Measurements from ENCODE around the gene EXOC3.

EXOC3 gene

DNA sequence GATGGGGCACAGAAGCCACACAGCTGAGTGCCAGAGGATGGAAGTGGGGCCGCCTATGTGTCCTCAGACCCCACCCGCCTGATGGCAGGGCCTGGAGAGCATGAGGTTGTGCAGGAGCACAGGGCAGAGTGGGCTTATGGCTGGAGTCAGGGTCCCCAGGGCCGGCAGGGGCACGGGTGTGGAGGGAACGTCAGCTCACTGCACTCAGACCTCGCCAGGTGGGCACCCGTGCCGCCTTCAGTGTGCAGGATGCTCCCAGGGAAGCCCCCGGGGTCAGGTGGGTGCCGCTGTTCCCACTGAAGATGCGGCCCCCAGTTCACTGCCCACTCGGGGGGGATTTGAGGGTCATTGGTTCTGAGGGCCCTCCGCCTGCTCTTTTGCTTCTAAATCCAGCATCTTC lies 34.9 kb downstream of the EXOC3 start:
- Histone ChIP-seq H3K27me3 (peaks cover 0 to 76% of the 10 kb centered on the region in 2 donors), H3K4me3 (no peak overlapping the region), H3K27ac (no peak overlapping the region), H3K4me1 (peaks cover 0 to 24% (median 14%) of the 10 kb centered on the region in 4 donors), H3K36me3 (no peaks in the 10 kb centered on the region), H3K9me3 (no peaks in the 10 kb centered on the region)
- no peak for DNase-seq
- intact Hi-C loops (cut with DNase I; ENCODE audit: low total_unique reads) = no loop called here
- TF ChIP-seq, protein P1, sequence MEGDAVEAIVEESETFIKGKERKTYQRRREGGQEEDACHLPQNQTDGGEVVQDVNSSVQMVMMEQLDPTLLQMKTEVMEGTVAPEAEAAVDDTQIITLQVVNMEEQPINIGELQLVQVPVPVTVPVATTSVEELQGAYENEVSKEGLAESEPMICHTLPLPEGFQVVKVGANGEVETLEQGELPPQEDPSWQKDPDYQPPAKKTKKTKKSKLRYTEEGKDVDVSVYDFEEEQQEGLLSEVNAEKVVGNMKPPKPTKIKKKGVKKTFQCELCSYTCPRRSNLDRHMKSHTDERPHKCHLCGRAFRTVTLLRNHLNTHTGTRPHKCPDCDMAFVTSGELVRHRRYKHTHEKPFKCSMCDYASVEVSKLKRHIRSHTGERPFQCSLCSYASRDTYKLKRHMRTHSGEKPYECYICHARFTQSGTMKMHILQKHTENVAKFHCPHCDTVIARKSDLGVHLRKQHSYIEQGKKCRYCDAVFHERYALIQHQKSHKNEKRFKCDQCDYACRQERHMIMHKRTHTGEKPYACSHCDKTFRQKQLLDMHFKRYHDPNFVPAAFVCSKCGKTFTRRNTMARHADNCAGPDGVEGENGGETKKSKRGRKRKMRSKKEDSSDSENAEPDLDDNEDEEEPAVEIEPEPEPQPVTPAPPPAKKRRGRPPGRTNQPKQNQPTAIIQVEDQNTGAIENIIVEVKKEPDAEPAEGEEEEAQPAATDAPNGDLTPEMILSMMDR (IDR thresholded peaks at IDR 0.05) = no peak

DNA sequence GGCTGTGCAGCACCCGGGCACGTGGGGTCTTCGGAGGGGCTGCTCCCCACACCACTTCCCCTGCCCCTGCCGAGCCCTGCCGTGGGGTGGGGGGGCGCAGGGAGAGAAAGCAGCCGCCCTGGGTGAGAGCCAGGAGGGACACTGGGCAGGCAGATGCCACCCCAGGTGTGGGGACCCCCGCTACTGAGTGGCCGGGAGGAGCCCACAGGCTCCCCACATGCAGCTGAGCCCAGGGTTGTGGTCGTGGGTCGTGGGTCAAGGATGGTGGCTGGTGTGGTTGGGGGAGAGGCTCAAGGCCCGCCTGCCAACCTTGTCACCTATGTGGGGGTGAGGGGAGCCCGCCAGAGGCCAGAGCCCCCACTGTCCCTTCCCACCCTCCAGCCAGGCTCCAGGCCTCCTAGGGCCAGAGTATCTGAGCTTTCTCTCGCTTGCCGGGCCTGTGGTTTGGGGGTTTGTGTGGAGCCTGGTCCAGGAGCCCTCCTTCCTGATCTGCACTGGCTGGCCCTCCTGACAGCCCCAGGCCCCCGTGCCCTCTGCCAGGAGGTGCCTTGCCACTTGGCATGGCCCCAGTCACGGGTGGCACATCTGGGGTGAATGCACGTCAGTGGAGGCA lies 35.5 kb downstream of the EXOC3 start:
- intact Hi-C loops (cut with DNase I; ENCODE audit: low total_unique reads) = no loop called here
- no peak for DNase-seq
- TF ChIP-seq, protein P1 (IDR thresholded peaks at IDR 0.05) = no peak
- Histone ChIP-seq H3K4me3 (no peak overlapping the region), H3K27me3 (peaks cover 0 to 82% of the 10 kb centered on the region in 2 donors), H3K27ac (no peak overlapping the region), H3K9me3 (no peaks in the 10 kb centered on the region), H3K36me3 (no peaks in the 10 kb centered on the region), H3K4me1 (peaks cover 0 to 24% (median 14%) of the 10 kb centered on the region in 4 donors)

DNA sequence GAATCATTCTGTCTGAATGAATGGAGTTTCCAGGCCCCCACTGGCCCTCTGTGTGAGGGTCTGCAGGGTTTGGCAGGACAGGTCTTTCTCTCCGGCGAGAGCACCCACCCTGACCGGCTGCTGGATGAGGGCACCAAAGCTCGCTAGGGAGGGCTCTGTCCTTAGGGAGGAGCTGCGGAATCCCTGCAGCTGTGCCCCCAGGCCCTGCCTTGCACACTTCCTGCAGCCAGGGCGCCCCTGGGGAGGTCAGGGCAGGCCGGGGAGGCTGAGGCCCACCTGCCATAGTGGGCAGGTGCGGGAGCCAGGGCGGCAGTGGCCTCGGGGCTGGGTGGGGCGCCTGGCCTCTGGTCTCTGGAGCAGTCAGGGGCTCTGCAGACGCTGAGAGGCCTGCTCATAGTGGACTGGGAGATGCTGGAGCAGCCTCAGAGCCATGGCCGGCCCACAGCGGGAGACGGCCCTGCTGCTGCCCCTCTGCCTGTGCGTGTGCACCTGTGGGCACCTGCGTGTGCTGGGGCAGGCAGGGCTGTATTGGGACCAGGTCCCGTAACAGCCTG lies 36.1 kb downstream of the EXOC3 start:
- no peaks in the 10 kb centered on the region for H3K36me3 ChIP-seq
- H3K9me3 ChIP-seq = no peaks in the 10 kb centered on the region
- DNase-seq = no peak
- H3K27me3 ChIP-seq = peaks cover 0 to 85% of the 10 kb centered on the region in 2 donors
- TF ChIP-seq, protein P1 (IDR thresholded peaks at IDR 0.05) = no peak
- no peak overlapping the region for H3K27ac ChIP-seq
- no peak overlapping the region for H3K4me3 ChIP-seq
- intact Hi-C loops (cut with DNase I; ENCODE audit: low total_unique reads) = no loop called here
- H3K4me1 ChIP-seq = peaks cover 0 to 18% (median 11%) of the 10 kb centered on the region in 4 donors

DNA sequence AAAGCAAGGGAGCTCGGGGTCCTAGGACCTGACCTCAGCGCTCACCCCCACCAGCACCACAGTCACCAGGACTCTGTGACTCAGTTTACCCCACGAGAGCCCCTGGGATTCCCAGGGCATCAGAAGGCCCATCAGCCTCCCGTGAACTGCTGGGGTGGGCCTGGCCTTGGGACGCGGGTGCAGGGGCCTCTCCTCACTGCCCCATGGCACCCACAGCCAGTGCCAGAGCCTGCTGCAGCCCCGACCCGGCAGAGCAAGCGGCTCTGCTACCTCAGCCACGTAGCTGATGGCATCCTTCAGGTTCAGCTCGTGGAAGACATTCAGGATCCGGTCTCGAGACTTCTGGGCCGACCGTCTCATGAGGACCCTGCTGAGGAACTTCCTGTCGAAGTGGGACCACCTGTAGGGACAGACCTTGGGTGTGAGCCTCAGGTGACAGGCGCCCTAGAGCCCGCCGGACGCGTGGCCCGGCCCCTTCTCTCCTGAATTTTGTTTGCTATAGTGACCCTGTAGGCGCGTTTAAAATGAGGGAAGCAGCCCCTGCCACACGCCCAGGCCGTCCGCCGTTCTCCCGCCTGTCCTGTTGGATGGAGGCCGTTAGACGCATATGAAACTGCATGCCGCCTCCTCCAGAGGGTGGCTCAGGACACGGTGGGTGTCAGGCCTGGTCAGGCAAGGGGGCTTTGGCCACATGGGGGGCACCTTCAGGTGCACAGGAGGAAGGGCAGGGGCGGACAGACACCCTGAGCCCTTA lies 36.8 kb downstream of the EXOC3 start:
- Histone ChIP-seq H3K27ac (no peak overlapping the region), H3K27me3 (peaks cover 0 to 90% of the 10 kb centered on the region in 2 donors), H3K4me3 (no peak overlapping the region), H3K9me3 (no peaks in the 10 kb centered on the region), H3K4me1 (peaks cover 0 to 11% (median 8%) of the 10 kb centered on the region in 4 donors), H3K36me3 (no peaks in the 10 kb centered on the region)
- intact Hi-C loops (cut with DNase I; ENCODE audit: low total_unique reads) = loop anchor here (10.0 kb wide), 1 partner anchor 125 kb away; no protein-coding TSS in a partner anchor
- TF ChIP-seq, protein P1 (IDR thresholded peaks at IDR 0.05) = no peak
- no peak for DNase-seq

DNA sequence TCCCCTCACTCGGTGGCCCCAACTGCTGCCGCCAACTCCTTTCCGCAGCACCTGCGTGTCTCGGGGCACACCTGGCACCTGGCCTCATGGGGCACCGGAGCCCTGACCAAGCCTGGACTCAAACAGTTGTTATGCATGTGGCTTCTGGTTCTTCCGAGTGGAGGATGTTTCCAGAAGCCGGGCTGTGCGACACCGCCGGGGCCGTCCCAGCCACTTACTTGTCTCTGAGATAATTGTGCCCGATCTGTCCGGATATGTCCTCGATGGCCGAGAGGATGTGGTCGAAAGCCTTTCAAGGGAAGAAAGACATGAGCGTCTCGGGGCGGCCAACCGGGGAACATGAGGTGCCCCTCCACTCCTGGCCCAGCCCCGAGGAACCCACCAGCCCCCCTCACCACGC lies 38.4 kb downstream of the EXOC3 start:
- Histone ChIP-seq H3K4me1 (no peaks in the 10 kb centered on the region), H3K9me3 (no peaks in the 10 kb centered on the region), H3K4me3 (no peak overlapping the region), H3K27ac (no peak overlapping the region), H3K27me3 (peaks cover 0 to 90% of the 10 kb centered on the region in 2 donors), H3K36me3 (no peaks in the 10 kb centered on the region)
- intact Hi-C loops (cut with DNase I; ENCODE audit: low total_unique reads) = loop anchor here (10.0 kb wide), 1 partner anchor 123 kb away; no protein-coding TSS in a partner anchor
- TF ChIP-seq, protein P1 (IDR thresholded peaks at IDR 0.05) = no peak
- DNase-seq = no peak
